ENCODE data around the gene PAK3.

PAK3 gene

GRCh38 chrX:111268506-111268905 lies 172.5 kb downstream of the PAK3 start:
- Histone ChIP-seq H3K4me2 (ENCODE audit: low read length) (no peak overlapping the region), H3K36me3 (replicated peaks; ENCODE audit: low read depth, low read length) (no peaks in the 10 kb centered on the region), H3K9ac (ENCODE audit: low read length) (no peak overlapping the region), H2AFZ (ENCODE audit: low read depth, low read length) (no peak overlapping the region), H4K20me1 (ENCODE audit: insufficient read depth, low read length) (no peaks in the 10 kb centered on the region), H3K27me3 (ENCODE audit: low read depth, low read length) (0 out of 2 replicates have a peak, but pooled peaks cover 4% of the 10 kb centered on the region), H3K27ac (ENCODE audit: low read length) (no peak overlapping the region), H3K4me1 (ENCODE audit: low read length) (no peaks in the 10 kb centered on the region), H3K9me3 (ENCODE audit: insufficient read depth, low read length) (no peaks in the 10 kb centered on the region), H3K79me2 (ENCODE audit: low read length) (no peaks in the 10 kb centered on the region), H3K4me3 (ENCODE audit: low read length) (no peak overlapping the region)
- TF ChIP-seq CTCF (IDR thresholded peaks at IDR 0.05; ENCODE audit: low read depth, low read length) (no peak), EZH2phosphoT487 (IDR thresholded peaks at IDR 0.05; ENCODE audit: low read depth) (no peak)

DNA sequence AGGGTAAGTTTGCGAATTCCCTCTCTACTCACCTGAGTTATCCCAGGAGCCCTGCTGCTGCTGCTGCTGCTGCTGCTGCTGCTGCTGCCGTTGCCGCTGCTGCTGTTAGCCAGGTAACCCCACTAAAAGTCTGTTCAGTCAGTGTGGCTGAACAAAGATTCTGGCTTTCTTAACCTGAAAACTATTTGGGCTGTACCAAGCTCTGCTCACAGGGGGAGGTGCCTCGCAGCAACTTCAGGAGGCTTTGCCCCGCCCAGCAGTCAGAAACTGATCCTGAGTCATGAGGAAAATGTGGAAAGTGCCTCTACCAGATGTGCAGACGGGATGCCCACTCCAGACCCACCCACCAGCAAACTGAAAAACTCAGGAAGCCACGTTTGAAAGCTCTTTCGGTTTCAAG lies 174.3 kb downstream of the PAK3 start, which contains the start of gene CAPN6:
Gene CAPN6, minus strand, starts transcription at position 145 of the 400 bp plus-strand sequence. CDS start 6,547 bp downstream, outside the sequence.
- Histone ChIP-seq H3K4me3 (ENCODE audit: low read length) (no peak within 1 kb of the TSS), H3K4me1 (ENCODE audit: low read length) (peaks cover 12% of the 10 kb centered on the region), H3K36me3 (replicated peaks; ENCODE audit: low read depth, low read length) (no peaks in the 10 kb centered on the region), H3K9me3 (ENCODE audit: insufficient read depth, low read length) (no peaks in the 10 kb centered on the region), H3K27ac (ENCODE audit: low read length) (no peak within 1 kb of the TSS), H3K9ac (ENCODE audit: low read length) (no peak within 1 kb of the TSS), H3K79me2 (ENCODE audit: low read length) (no peaks in the 10 kb centered on the region), H3K4me2 (ENCODE audit: low read length) (no peak within 1 kb of the TSS), H3K27me3 (ENCODE audit: low read depth, low read length) (no peaks in the 10 kb centered on the region), H2AFZ (ENCODE audit: low read depth, low read length) (no peak within 1 kb of the TSS), H4K20me1 (ENCODE audit: insufficient read depth, low read length) (no peaks in the 10 kb centered on the region)
- no peak for TF ChIP-seq CTCF (IDR thresholded peaks at IDR 0.05; ENCODE audit: low read depth, low read length)
- TF ChIP-seq EZH2phosphoT487 (IDR thresholded peaks at IDR 0.05; ENCODE audit: low read depth), result no peak

Data from OCI-LY3 (cell line).